Measurements from ENCODE around the gene CENPC. TPM values are rescaled to one million over a fixed set of nuclear protein-coding genes. Genes with fewer than 3 reads are reported as not detected.

CENPC gene
- polyA plus RNA-seq, 1 donor from 2014 or later: 9.5 TPM

GRCh38 chr4:67556436-67556835 is 11.1 kb upstream of the CENPC start:
- Histone ChIP-seq H3K36me3 (ENCODE audit: insufficient read depth, low read length) (no peaks in the 10 kb centered on the region), H2AFZ (ENCODE audit: low read depth, low read length) (no peak overlapping the region), H3K79me2 (replicated peaks; ENCODE audit: insufficient read depth, low read length) (no peaks in the 10 kb centered on the region), H3K4me2 (ENCODE audit: low read length) (no peak overlapping the region), H3K9me3 (ENCODE audit: low read length) (no peaks in the 10 kb centered on the region), H3K4me3 (ENCODE audit: low read length) (no peak overlapping the region), H3K9me2 (ENCODE audit: insufficient read depth, low read length) (no peaks in the 10 kb centered on the region), H3K27me3 (ENCODE audit: insufficient read depth, low read depth, low read length) (no peaks in the 10 kb centered on the region), H4K20me1 (ENCODE audit: insufficient read depth) (no peaks in the 10 kb centered on the region), H3K27ac (ENCODE audit: low read length) (no peak overlapping the region), H3F3A (ENCODE audit: insufficient read depth, low read length, poor library complexity, severe bottlenecking) (no peaks in the 10 kb centered on the region), H3K9ac (ENCODE audit: low read length) (no peak overlapping the region)
- TF ChIP-seq TAF1 (IDR thresholded peaks at IDR 0.05; ENCODE audit: low read depth) (no peak), CTCF (IDR thresholded peaks at IDR 0.05; ENCODE audit: poor library complexity, severe bottlenecking) (no peak), MXI1 (conservative IDR thresholded peaks at IDR 0.05; ENCODE audit: poor library complexity, severe bottlenecking) (no peak), REST (IDR thresholded peaks at IDR 0.05; ENCODE audit: borderline replicate concordance) (no peak), RAD21 (conservative IDR thresholded peaks at IDR 0.05) (no peak), SMC3 (conservative IDR thresholded peaks at IDR 0.05; ENCODE audit: poor library complexity) (no peak), EP300 (conservative IDR thresholded peaks at IDR 0.05; ENCODE audit: poor library complexity, severe bottlenecking) (no peak), EZH2 (IDR thresholded peaks at IDR 0.05; ENCODE audit: borderline replicate concordance, insufficient read depth, low read length, poor library complexity, severe bottlenecking) (no peak), POLR2AphosphoS5 (IDR thresholded peaks at IDR 0.05) (no peak)

- no peaks in the 10 kb centered on the region for H3F3A ChIP-seq (ENCODE audit: insufficient read depth, low read length, poor library complexity, severe bottlenecking)
- H3K9ac ChIP-seq (ENCODE audit: low read length): no peak overlapping the region
- H3K9me3 ChIP-seq (ENCODE audit: low read length): no peaks in the 10 kb centered on the region
- no peak overlapping the region for H2AFZ ChIP-seq (ENCODE audit: low read depth, low read length)
- H3K36me3 ChIP-seq (ENCODE audit: insufficient read depth, low read length): no peaks in the 10 kb centered on the region
- H3K27ac ChIP-seq (ENCODE audit: low read length): no peak overlapping the region
- no peak overlapping the region for H3K4me2 ChIP-seq (ENCODE audit: low read length)
- TF ChIP-seq CTCF (IDR thresholded peaks at IDR 0.05; ENCODE audit: poor library complexity, severe bottlenecking) (no peak), REST (IDR thresholded peaks at IDR 0.05; ENCODE audit: borderline replicate concordance) (no peak), EZH2 (IDR thresholded peaks at IDR 0.05; ENCODE audit: borderline replicate concordance, insufficient read depth, low read length, poor library complexity, severe bottlenecking) (no peak), MXI1 (conservative IDR thresholded peaks at IDR 0.05; ENCODE audit: poor library complexity, severe bottlenecking) (no peak)
- H3K4me3 ChIP-seq (ENCODE audit: low read length): no peak overlapping the region
- no peaks in the 10 kb centered on the region for H4K20me1 ChIP-seq (ENCODE audit: insufficient read depth)
- H3K79me2 ChIP-seq (replicated peaks; ENCODE audit: insufficient read depth, low read length): no peaks in the 10 kb centered on the region
- H3K27me3 ChIP-seq (ENCODE audit: insufficient read depth, low read depth, low read length): no peaks in the 10 kb centered on the region
- H3K9me2 ChIP-seq (ENCODE audit: insufficient read depth, low read length): no peaks in the 10 kb centered on the region
Measured at GRCh38 chr4:67555447-67555846, 10.1 kb upstream of the CENPC start.
